ENCODE measurements around the gene CD247.

- TF ChIP-seq CTCF (conservative IDR thresholded peaks at IDR 0.05; ENCODE audit: low read depth, low read length) (no peak), EZH2 (IDR thresholded peaks at IDR 0.05; ENCODE audit: borderline replicate concordance, low read depth, low read length, poor library complexity, severe bottlenecking) (no peak)
Observed at GRCh38 chr1:167428395-167428794, 89.9 kb downstream of the CD247 start.
